ENCODE data around the gene KIF26A.

Gene KIF26A

GRCh38 chr14:104201063-104201462, 62.7 kb downstream of the KIF26A start:
- H3K4me1 ChIP-seq (ENCODE audit: low read length) = no peaks in the 10 kb centered on the region
- H3K27ac ChIP-seq (ENCODE audit: low read length) = no peak overlapping the region
- no peak for TF ChIP-seq EZH2phosphoT487 (IDR thresholded peaks at IDR 0.05; ENCODE audit: low read length)
- TF ChIP-seq CTCF (IDR thresholded peaks at IDR 0.05; ENCODE audit: low read length) = no peak
- no peak for TF ChIP-seq EZH2 (optimal IDR thresholded peaks at IDR 0.05; ENCODE audit: low read depth, low read length)
- no peak overlapping the region for H2AFZ ChIP-seq (ENCODE audit: low read length)
- no peak overlapping the region for H3K4me2 ChIP-seq (ENCODE audit: low read depth, low read length)
- H3K36me3 ChIP-seq (replicated peaks; ENCODE audit: insufficient read depth, low read length) = no peaks in the 10 kb centered on the region
- peaks cover 3% of the 10 kb centered on the region; the same call in 1 of the 2 replicates for H3K27me3 ChIP-seq (replicated peaks; ENCODE audit: insufficient read depth, low read length)
- no peaks in the 10 kb centered on the region for H3K79me2 ChIP-seq (ENCODE audit: low read length)
- no peaks in the 10 kb centered on the region for H3F3A ChIP-seq (ENCODE audit: insufficient read depth, low read length)
- no peaks in the 10 kb centered on the region for H4K20me1 ChIP-seq (ENCODE audit: insufficient read depth, low read length)
- H3K4me3 ChIP-seq (ENCODE audit: low read length) = no peak overlapping the region
- no peaks in the 10 kb centered on the region for H3K9me2 ChIP-seq (replicated peaks; ENCODE audit: insufficient read depth, low read length)
- no peak overlapping the region for H3K9ac ChIP-seq (ENCODE audit: low read length)
- no peak for DNase-seq
- no peaks in the 10 kb centered on the region for H3K9me3 ChIP-seq (replicated peaks; ENCODE audit: insufficient read depth, low read length)

GRCh38 chr14:104201496-104201895, 63.1 kb downstream of the KIF26A start:
- Histone ChIP-seq H3K9me2 (replicated peaks; ENCODE audit: insufficient read depth, low read length) (no peaks in the 10 kb centered on the region), H2AFZ (ENCODE audit: low read length) (no peak overlapping the region), H3K36me3 (replicated peaks; ENCODE audit: insufficient read depth, low read length) (no peaks in the 10 kb centered on the region), H4K20me1 (ENCODE audit: insufficient read depth, low read length) (no peaks in the 10 kb centered on the region), H3K4me3 (ENCODE audit: low read length) (no peak overlapping the region), H3F3A (ENCODE audit: insufficient read depth, low read length) (no peaks in the 10 kb centered on the region), H3K79me2 (ENCODE audit: low read length) (no peaks in the 10 kb centered on the region), H3K27me3 (replicated peaks; ENCODE audit: insufficient read depth, low read length) (peaks cover 3% of the 10 kb centered on the region; the same call in 1 of the 2 replicates), H3K9ac (ENCODE audit: low read length) (no peak overlapping the region), H3K27ac (ENCODE audit: low read length) (no peak overlapping the region), H3K9me3 (replicated peaks; ENCODE audit: insufficient read depth, low read length) (no peaks in the 10 kb centered on the region), H3K4me1 (ENCODE audit: low read length) (no peaks in the 10 kb centered on the region), H3K4me2 (ENCODE audit: low read depth, low read length) (no peak overlapping the region)
- TF ChIP-seq EZH2 (optimal IDR thresholded peaks at IDR 0.05; ENCODE audit: low read depth, low read length) (no peak), EZH2phosphoT487 (IDR thresholded peaks at IDR 0.05; ENCODE audit: low read length) (no peak), CTCF (IDR thresholded peaks at IDR 0.05; ENCODE audit: low read length) (no peak)
- DNase-seq = no peak

GRCh38 chr14:104202259-104203070, 64.1 kb downstream of the KIF26A start:
- no peaks in the 10 kb centered on the region for H4K20me1 ChIP-seq (ENCODE audit: insufficient read depth, low read length)
- H3F3A ChIP-seq (ENCODE audit: insufficient read depth, low read length) = no peaks in the 10 kb centered on the region
- DNase-seq = no peak
- H3K27me3 ChIP-seq (replicated peaks; ENCODE audit: insufficient read depth, low read length) = peaks cover 3% of the 10 kb centered on the region; the same call in 1 of the 2 replicates
- no peaks in the 10 kb centered on the region for H3K36me3 ChIP-seq (replicated peaks; ENCODE audit: insufficient read depth, low read length)
- H3K79me2 ChIP-seq (ENCODE audit: low read length) = no peaks in the 10 kb centered on the region
- H3K27ac ChIP-seq (ENCODE audit: low read length) = no peak overlapping the region
- no peaks in the 10 kb centered on the region for H3K9me2 ChIP-seq (replicated peaks; ENCODE audit: insufficient read depth, low read length)
- no peaks in the 10 kb centered on the region for H3K9me3 ChIP-seq (replicated peaks; ENCODE audit: insufficient read depth, low read length)
- no peak for TF ChIP-seq EZH2 (optimal IDR thresholded peaks at IDR 0.05; ENCODE audit: low read depth, low read length)
- no peak for TF ChIP-seq CTCF (IDR thresholded peaks at IDR 0.05; ENCODE audit: low read length)
- no peak for TF ChIP-seq EZH2phosphoT487 (IDR thresholded peaks at IDR 0.05; ENCODE audit: low read length)
- H3K4me1 ChIP-seq (ENCODE audit: low read length) = no peaks in the 10 kb centered on the region
- H2AFZ ChIP-seq (ENCODE audit: low read length) = no peak overlapping the region
- no peak overlapping the region for H3K4me2 ChIP-seq (ENCODE audit: low read depth, low read length)
- H3K4me3 ChIP-seq (ENCODE audit: low read length) = no peak overlapping the region
- no peak overlapping the region for H3K9ac ChIP-seq (ENCODE audit: low read length)
